HEK293 (cell line): Measurements from ENCODE around the gene EFEMP2.

Experiments
- FEZF1 ChIP-seq: fragments of 450-650 bp; formaldehyde crosslinking; IDR thresholded peaks from 2 replicates; pipeline ENCODE4 v1.5.1; 2016; ENCODE audit warnings: missing biosample characterization, missing genetic modification characterization
- KLF10 ChIP-seq: fragments of 450-650 bp; IDR thresholded peaks from 2 replicates; pipeline ENCODE4 v1.5.1; 2018; ENCODE audit warnings: missing biosample characterization, mild to moderate bottlenecking, missing genetic modification characterization
- MZF1 ChIP-seq: fragments of 450-650 bp; formaldehyde crosslinking; IDR thresholded peaks from 2 replicates; pipeline ENCODE4 v1.5.1; 2017; ENCODE audit warnings: missing biosample characterization, missing genetic modification characterization, borderline replicate concordance
- TRIM28 ChIP-seq: IDR thresholded peaks from 2 replicates; pipeline ENCODE4 v1.6.1; 2011; ENCODE audit warnings: low read length, control low read depth, borderline replicate concordance
- ZBTB21 ChIP-seq: fragments of 450-650 bp; formaldehyde crosslinking; IDR thresholded peaks from 2 replicates; pipeline ENCODE4 v1.5.1; 2017; ENCODE audit warnings: missing biosample characterization, missing genetic modification characterization
- ZBTB44 ChIP-seq: fragments of 450-650 bp; IDR thresholded peaks from 2 replicates; pipeline ENCODE4 v1.5.1; 2018; ENCODE audit warnings: missing biosample characterization, mild to moderate bottlenecking, missing genetic modification characterization
- ZBTB6 ChIP-seq: fragments of 450-650 bp; formaldehyde crosslinking; IDR thresholded peaks from 2 replicates; pipeline ENCODE4 v1.5.1; 2017; ENCODE audit warnings: missing biosample characterization, missing genetic modification characterization
- ZEB2 ChIP-seq: fragments of 450-650 bp; formaldehyde crosslinking; IDR thresholded peaks from 2 replicates; pipeline ENCODE4 v1.5.1; 2016; ENCODE audit warnings: missing biosample characterization, missing genetic modification characterization
- ZNF148 ChIP-seq: fragments of 450-650 bp; formaldehyde crosslinking; IDR thresholded peaks from 2 replicates; pipeline ENCODE4 v1.5.0; 2017; ENCODE audit warnings: missing biosample characterization, missing genetic modification characterization, borderline replicate concordance
- ZNF19 ChIP-seq: fragments of 450-650 bp; formaldehyde crosslinking; IDR thresholded peaks from 2 replicates; pipeline ENCODE4; 2016; ENCODE audit warnings: missing biosample characterization, missing genetic modification characterization, low read depth
- ZNF202 ChIP-seq: fragments of 450-650 bp; formaldehyde crosslinking; IDR thresholded peaks from 2 replicates; pipeline ENCODE4 v1.5.1; 2016; ENCODE audit warnings: missing biosample characterization, missing genetic modification characterization, borderline replicate concordance
- ZNF354C ChIP-seq: fragments of 450-650 bp; formaldehyde crosslinking; IDR thresholded peaks from 2 replicates; pipeline ENCODE4 v1.5.1; 2016; ENCODE audit warnings: missing biosample characterization, missing genetic modification characterization, low read depth, borderline replicate concordance
- ZNF37A ChIP-seq: fragments of 450-650 bp; IDR thresholded peaks from 2 replicates; pipeline ENCODE4 v1.5.1; 2018; ENCODE audit warnings: missing biosample characterization, missing genetic modification characterization
- ZNF391 ChIP-seq: fragments of 450-650 bp; formaldehyde crosslinking; IDR thresholded peaks from 2 replicates; pipeline ENCODE4 v1.5.1; 2016; ENCODE audit warnings: low read depth, missing biosample characterization, missing genetic modification characterization, borderline replicate concordance
- ZNF398 ChIP-seq: fragments of 450-650 bp; formaldehyde crosslinking; IDR thresholded peaks from 2 replicates; pipeline ENCODE4 v1.5.1; 2017; ENCODE audit warnings: missing biosample characterization, missing genetic modification characterization
- ZNF404 ChIP-seq: fragments of 450-650 bp; formaldehyde crosslinking; IDR thresholded peaks from 2 replicates; pipeline ENCODE4 v1.5.1; 2017; ENCODE audit warnings: missing biosample characterization, missing genetic modification characterization
- ZNF473 ChIP-seq: fragments of 450-650 bp; formaldehyde crosslinking; IDR thresholded peaks from 2 replicates; pipeline ENCODE4 v1.5.1; 2017; ENCODE audit warnings: missing biosample characterization, missing genetic modification characterization
- ZNF488 ChIP-seq: fragments of 450-650 bp; formaldehyde crosslinking; IDR thresholded peaks from 2 replicates; pipeline ENCODE4 v1.5.1; 2016; ENCODE audit warnings: missing biosample characterization, missing genetic modification characterization
- ZNF514 ChIP-seq: fragments of 450-650 bp; formaldehyde crosslinking; IDR thresholded peaks from 2 replicates; pipeline ENCODE4 v1.5.1; 2016; ENCODE audit warnings: missing biosample characterization, missing genetic modification characterization
- ZNF529 ChIP-seq: fragments of 450-650 bp; formaldehyde crosslinking; IDR thresholded peaks from 2 replicates; pipeline ENCODE4 v1.5.1; 2017; ENCODE audit warnings: missing genetic modification characterization, missing biosample characterization; ENCODE audit not compliant: insufficient replicate concordance
- ZNF544 ChIP-seq: fragments of 450-650 bp; formaldehyde crosslinking; IDR thresholded peaks from 2 replicates; pipeline ENCODE4 v1.5.0; 2017; ENCODE audit warnings: missing biosample characterization, missing genetic modification characterization
- ZNF549 ChIP-seq: fragments of 450-650 bp; IDR thresholded peaks from 2 replicates; pipeline ENCODE4 v1.5.1; 2018; ENCODE audit warnings: missing biosample characterization, missing genetic modification characterization, mild to moderate bottlenecking, inconsistent platforms, moderate library complexity
- ZNF560 ChIP-seq: fragments of 450-650 bp; formaldehyde crosslinking; IDR thresholded peaks from 2 replicates; pipeline ENCODE4 v1.5.1; 2017; ENCODE audit warnings: missing biosample characterization, missing genetic modification characterization, borderline replicate concordance
- ZNF561 ChIP-seq: fragments of 450-650 bp; IDR thresholded peaks from 2 replicates; pipeline ENCODE4 v1.5.1; 2018; ENCODE audit warnings: missing biosample characterization, missing genetic modification characterization, borderline replicate concordance
- ZNF645 ChIP-seq: fragments of 450-650 bp; formaldehyde crosslinking; IDR thresholded peaks from 2 replicates; pipeline ENCODE4; 2016; ENCODE audit warnings: missing biosample characterization, missing genetic modification characterization
- ZNF768 ChIP-seq: fragments of 450-650 bp; formaldehyde crosslinking; IDR thresholded peaks from 2 replicates; pipeline ENCODE4 v1.5.1; 2018; ENCODE audit warnings: missing biosample characterization, mild to moderate bottlenecking, missing genetic modification characterization
- ZNF792 ChIP-seq: fragments of 450-650 bp; formaldehyde crosslinking; IDR thresholded peaks from 2 replicates; pipeline ENCODE4 v1.5.1; 2016; ENCODE audit warnings: missing biosample characterization, missing genetic modification characterization
- ZNF830 ChIP-seq: fragments of 450-650 bp; IDR thresholded peaks from 2 replicates; pipeline ENCODE4 v1.5.0; 2018; ENCODE audit warnings: missing biosample characterization, missing genetic modification characterization, low read depth, mild to moderate bottlenecking, moderate library complexity
- ZSCAN4 ChIP-seq: fragments of 450-650 bp; formaldehyde crosslinking; IDR thresholded peaks from 2 replicates; pipeline ENCODE4 v1.5.1; 2017; ENCODE audit warnings: missing biosample characterization, missing genetic modification characterization

The EFEMP2 gene

GRCh38 chr11:65890324-65891218 lies 18.0 kb upstream of the EFEMP2 start, which contains the start of gene CCDC85B (continued):
- TF ChIP-seq ZNF398 (no peak; the same call in 1 of the 2 replicates), ZNF391 (peak; percentile 57; the same call in 1 of the 2 replicates), ZNF473 (tag by site-specific recombination) (no peak), KLF10 (tag by site-specific recombination) (peak; percentile 51; the same call in 1 of the 2 replicates), FEZF1 (tag by site-specific recombination) (no peak), ZNF514 (tag by site-specific recombination) (no peak), ZEB2 (tag by site-specific recombination) (no peak), ZNF37A (tag by site-specific recombination) (no peak), ZNF645 (tag by site-specific recombination) (no peak), ZNF544 (tag by site-specific recombination) (no peak), ZNF404 (no peak), ZNF830 (tag by site-specific recombination) (no peak), ZBTB6 (tag by site-specific recombination) (no peak), ZNF768 (no peak), ZNF488 (no peak), ZNF529 (tag by site-specific recombination) (no peak), ZNF148 (tag by site-specific recombination) (no peak), ZNF560 (tag by site-specific recombination) (no peak), ZNF202 (tag by site-specific recombination) (no peak), ZBTB21 (tag by site-specific recombination) (no peak), ZNF354C (tag by site-specific recombination) (no peak), ZBTB44 (tag by site-specific recombination) (peak; percentile 46; the same call in 1 of the 2 replicates), ZNF561 (tag by site-specific recombination) (peak; percentile 35; the same call in 1 of the 2 replicates), TRIM28 (no peak), ZNF792 (no peak), ZSCAN4 (no peak), ZNF19 (no peak), MZF1 (tag by site-specific recombination) (no peak), ZNF549 (tag by site-specific recombination) (no peak)
